Mesothelial cell of epicardium (in vitro differentiated cells): ENCODE measurements around the gene CYS1. TPM values are rescaled to one million over a fixed set of nuclear protein-coding genes. Genes with fewer than 3 reads are reported as not detected.
A peak's percentile ranks its signal among the peaks of the same experiment; 100 is the strongest.

ENCODE experiments used
- DNase-seq, 2 experiments: peaks; one replicate each; pipeline ENCODE4 v3.0.0; 2021; ENCODE audit warnings: low spot score in 2 of 2; ENCODE audit not compliant: unreplicated experiment in 2 of 2
- H3K27ac Mint-ChIP-seq: 2 replicates; pipeline ENCODE4 v1.8.0; 2021; ENCODE audit warnings: mixed read lengths
- H3K27me3 Mint-ChIP-seq: 2 replicates; pipeline ENCODE4 v1.8.0; 2021; ENCODE audit warnings: low read depth, mixed read lengths
- H3K36me3 Mint-ChIP-seq: 2 replicates; pipeline ENCODE4 v1.8.0; 2021; ENCODE audit warnings: mixed read lengths
- H3K4me1 Mint-ChIP-seq: 2 replicates; pipeline ENCODE4 v1.8.0; 2021; ENCODE audit warnings: mixed read lengths
- H3K4me3 Mint-ChIP-seq: 2 replicates; pipeline ENCODE4 v1.8.0; 2021; ENCODE audit warnings: mild to moderate bottlenecking, moderate library complexity, mixed read lengths
- H3K9me3 Mint-ChIP-seq: 2 replicates; pipeline ENCODE4 v1.8.0; 2021; ENCODE audit warnings: mixed read lengths
- total RNA-seq: library from RNA; stranded (reverse); gene quantifications from 3 replicates; pipeline ENCODE4 v1.2.1, GENCODE V29; 2021
- TF ChIP-seq, protein P1 (sequence below): fragments of 200-600 bp; sonication (generic); IDR thresholded peaks from one replicate; pipeline ENCODE4 v1.5.0; 2021; ENCODE audit warnings: antibody characterized with exemption; ENCODE audit not compliant: unreplicated experiment

The CYS1 gene
- total RNA-seq, 1 donor from 2014 or later, result 1.3 TPM

- TF ChIP-seq, protein P1, sequence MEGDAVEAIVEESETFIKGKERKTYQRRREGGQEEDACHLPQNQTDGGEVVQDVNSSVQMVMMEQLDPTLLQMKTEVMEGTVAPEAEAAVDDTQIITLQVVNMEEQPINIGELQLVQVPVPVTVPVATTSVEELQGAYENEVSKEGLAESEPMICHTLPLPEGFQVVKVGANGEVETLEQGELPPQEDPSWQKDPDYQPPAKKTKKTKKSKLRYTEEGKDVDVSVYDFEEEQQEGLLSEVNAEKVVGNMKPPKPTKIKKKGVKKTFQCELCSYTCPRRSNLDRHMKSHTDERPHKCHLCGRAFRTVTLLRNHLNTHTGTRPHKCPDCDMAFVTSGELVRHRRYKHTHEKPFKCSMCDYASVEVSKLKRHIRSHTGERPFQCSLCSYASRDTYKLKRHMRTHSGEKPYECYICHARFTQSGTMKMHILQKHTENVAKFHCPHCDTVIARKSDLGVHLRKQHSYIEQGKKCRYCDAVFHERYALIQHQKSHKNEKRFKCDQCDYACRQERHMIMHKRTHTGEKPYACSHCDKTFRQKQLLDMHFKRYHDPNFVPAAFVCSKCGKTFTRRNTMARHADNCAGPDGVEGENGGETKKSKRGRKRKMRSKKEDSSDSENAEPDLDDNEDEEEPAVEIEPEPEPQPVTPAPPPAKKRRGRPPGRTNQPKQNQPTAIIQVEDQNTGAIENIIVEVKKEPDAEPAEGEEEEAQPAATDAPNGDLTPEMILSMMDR, result no peak
- Mint-ChIP-seq H3K4me1 (peaks cover 14% of the 10 kb centered on the region), H3K36me3 (no peaks in the 10 kb centered on the region), H3K27me3 (no peaks in the 10 kb centered on the region), H3K4me3 (no peak overlapping the region), H3K27ac (peak overlapping the region; percentile 61), H3K9me3 (no peaks in the 10 kb centered on the region)
- DNase-seq, result no peak
Measured at GRCh38 chr2:10007435-10007834, 72.8 kb downstream of the CYS1 start.

Other genes starting within 250 kb of the CYS1 start
- 28.2 to 33.1 TPM (median 28.9 TPM) in 3 replicates for gene TAF1B, start 236.9 kb downstream of the CYS1 start, total RNA-seq
- gene GRHL1, start 128.7 kb downstream of the CYS1 start, total RNA-seq, result 8.2 to 10.4 TPM (median 9.7 TPM) in 3 replicates
- gene KLF11, start 36.9 kb downstream of the CYS1 start, total RNA-seq, result 14.0 to 15.8 TPM (median 14.5 TPM) in 3 replicates
- gene RRM2, start 42.3 kb upstream of the CYS1 start, total RNA-seq, result 30.8 to 35.7 TPM (median 32.7 TPM) in 3 replicates
- 17.4 to 20.0 TPM (median 17.5 TPM) in 3 replicates for gene HPCAL1, start 222.5 kb upstream of the CYS1 start, total RNA-seq